Spleen (tissue), 11 donors: ENCODE data around the gene HSPB6. TPM values are rescaled to one million over a fixed set of nuclear protein-coding genes. Genes with fewer than 3 reads are reported as not detected.
"Not testable (repeated sequence)": the region's sequence is repeated elsewhere in the genome, so short reads cannot be mapped to it uniquely, and the experiment has no call there.

Experiments used
- DNase-seq: peaks from one replicate; pipeline ENCODE4 v3.0.0-alpha.2; 2020
- H3K27ac ChIP-seq, 8 donors: fragments of 200-600 bp; sonication (generic) in 7 of 8; 1 replicate in 4 of 8; 2 replicates in 4 of 8; pipeline versions ENCODE4 v1.5.0 to v1.8.0; 2016 to 2021; ENCODE audit warnings: inconsistent platforms in 4 of 8, mild to moderate bottlenecking in 4 of 8, moderate library complexity in 1 of 8
- H3K27me3 ChIP-seq, 7 donors: fragments of 200-600 bp; sonication (generic) in 6 of 7; replicated peaks in 1 of 7; 1 replicate in 4 of 7; 2 replicates in 3 of 7; pipeline versions ENCODE4 v1.5.0 to v1.8.0; 2016 to 2021; ENCODE audit warnings: inconsistent platforms in 3 of 7, mild to moderate bottlenecking in 1 of 7
- H3K36me3 ChIP-seq, 6 donors: fragments of 200-600 bp; sonication (generic) in 5 of 6; 1 replicate in 4 of 6; 2 replicates in 2 of 6; pipeline versions ENCODE4 v1.5.0 to v1.8.0; 2016 to 2021; ENCODE audit warnings: inconsistent platforms in 2 of 6
- H3K4me1 ChIP-seq, 6 donors: fragments of 200-600 bp; sonication (generic) in 5 of 6; 1 replicate in 3 of 6; 2 replicates in 3 of 6; pipeline versions ENCODE4 v1.5.0 to v1.8.0; 2016 to 2021; ENCODE audit warnings: inconsistent platforms in 3 of 6
- H3K4me3 ChIP-seq, 8 donors: fragments of 200-600 bp; sonication (generic) in 7 of 8; 1 replicate in 4 of 8; 2 replicates in 4 of 8; pipeline versions ENCODE4 v1.5.0 to v1.8.0; 2016 to 2021; ENCODE audit warnings: inconsistent platforms in 4 of 8, mild to moderate bottlenecking in 4 of 8, moderate library complexity in 2 of 8
- H3K9me3 ChIP-seq, 8 donors: fragments of 200-600 bp; sonication (generic) in 7 of 8; 1 replicate in 4 of 8; 2 replicates in 4 of 8; pipeline versions ENCODE4 v1.5.0 to v1.8.0; 2016 to 2021; ENCODE audit warnings: inconsistent platforms in 4 of 8
- CTCF ChIP-seq, 11 experiments: fragments of 200-600 bp in 7 of 11; fragments of 450-650 bp in 4 of 11; sonication (generic) in 4 of 11; IDR thresholded peaks in 8 of 11; conservative IDR thresholded peaks in 3 of 11; 1 replicate in 7 of 11; 2 replicates in 4 of 11; pipeline versions ENCODE4 v1.4.0 to v1.8.0; 2016 to 2021; ENCODE audit warnings: antibody characterized with exemption in 11 of 11, inconsistent platforms in 4 of 11, mild to moderate bottlenecking in 1 of 11
- POLR2A ChIP-seq, 3 donors: fragments of 450-650 bp; IDR thresholded peaks; one replicate each; pipeline ENCODE4 v1.5.1; 2017; ENCODE audit warnings: antibody characterized with exemption in 3 of 3, mild to moderate bottlenecking in 1 of 3
- POLR2AphosphoS5 ChIP-seq, 3 donors: sonication (generic); formaldehyde crosslinking; IDR thresholded peaks; one replicate each; pipeline ENCODE4 v1.5.1; 2017; ENCODE audit warnings: antibody characterized with exemption in 3 of 3
- whole genome bisulfite sequencing, 5 donors: extraction: QIAGEN DNeasy Blood & Tissue Kit in 3 of 5; methylation state at CpG; one replicate each; pipeline versions ENCODE4 v1.1.5 to v1.1.7; 2013 to 2018; 5-methylcytosine and 5-hydroxymethylcytosine counted together
- intact Hi-C: fragments of 100-400 bp; cut with DNase I; formaldehyde crosslinking; loops from one replicate; pipeline ENCODE4 v1.15.0; 2023; ENCODE audit warnings: low total_unique reads
- polyA plus RNA-seq, 3 donors: library from polyadenylated mRNA; stranded (reverse); fragments of 200-250 nt; gene quantifications; one replicate each; pipeline ENCODE4 v1.2.1, GENCODE V29; 2013
- total RNA-seq, 7 donors: library from RNA; depleted of rRNA in 3 of 7; stranded (reverse); fragments of >200 nt in 3 of 7; fragmentation: NEBNext Ultra II Directional in 4 of 7; extraction: Animal tissue kit (Norgen Biotek cat#: 25700) in 4 of 7; gene quantifications; one replicate each; pipeline versions ENCODE4 v1.1.0 to v1.2.1, GENCODE V29; 2016 to 2021
- donor health status: healthy with polysubstance abuse.
- donor health status: DM: no; HTN: no; CAD: no; lungs with moderate emphysema.
- donor health status: DM: no; HTN: no; CAD: no.
- donor health status: Bipolar disorder and iron deficiency.
- donor health status: healthy.
- donor health status: DM: no; HTN: no; CAD: no.
- donor health status: DM: yes; HTN: yes; CAD: no.

The HSPB6 gene
- total and polyA plus RNA-seq, 10 donors = 2.1 to 11.0 (median 4.4) TPM

- peak overlapping the region in 7 of 8 donors; percentile 89 to 100 (median 98) for H3K4me3 ChIP-seq
- intact Hi-C loops = no loop called here
Measured at GRCh38 chr19:35774274-35775045, 17.6 kb upstream of the HSPB6 start.

GRCh38 chr19:35773020-35773806, 16.4 kb upstream of the HSPB6 start:
- 59 to 74% (median 65%) methylated on average over 9 of the region's 9 CpGs for WGBS, 5 donors
- Histone ChIP-seq H3K4me3 (no peak overlapping the region), H3K4me1 (peaks cover 4 to 28% (median 19%) of the 10 kb centered on the region in 6 donors), H3K36me3 (peaks cover 0 to 18% (median 0%) of the 10 kb centered on the region in 6 donors), H3K27ac (no peak overlapping the region), H3K9me3 (no peaks in the 10 kb centered on the region), H3K27me3 (no peaks in the 10 kb centered on the region)
- intact Hi-C loops = no loop called here
- TF ChIP-seq POLR2A (IDR thresholded peaks at IDR 0.05) = no peak
- no peak for TF ChIP-seq CTCF (IDR thresholded peaks at IDR 0.05 in 8 of 11, conservative IDR thresholded peaks at IDR 0.05 in 3 of 11)
- no peak for TF ChIP-seq POLR2AphosphoS5 (IDR thresholded peaks at IDR 0.05)
- DNase-seq = no peak

More at GRCh38 chr19:35774274-35775045, 17.6 kb upstream of the HSPB6 start:
- TF ChIP-seq CTCF (IDR thresholded peaks at IDR 0.05 in 8 of 11, conservative IDR thresholded peaks at IDR 0.05 in 3 of 11) (no peak), POLR2AphosphoS5 (IDR thresholded peaks at IDR 0.05) (no peak), POLR2A (IDR thresholded peaks at IDR 0.05) (no peak)
- Histone ChIP-seq H3K27ac (peak overlapping the region in 2 of 8 donors; percentile 78 to 85), H3K9me3 (no peaks in the 10 kb centered on the region), H3K4me1 (peaks cover 4 to 22% (median 18%) of the 10 kb centered on the region in 6 donors), H3K27me3 (no peaks in the 10 kb centered on the region), H3K36me3 (peaks cover 0 to 19% (median 0%) of the 10 kb centered on the region in 6 donors)
- 42 to 61% (median 52%) methylated on average over 16 of the region's 16 CpGs for WGBS, 5 donors
- DNase-seq = no peak

GRCh38 chr19:35772362-35772761, 15.5 kb upstream of the HSPB6 start:
- H3K27ac ChIP-seq, H3K27me3 ChIP-seq, intact Hi-C loops, DNase-seq, H3K9me3 ChIP-seq, H3K4me3 ChIP-seq: not testable (repeated sequence)
- H3K36me3 ChIP-seq = peaks cover 0 to 18% (median 3%) of the 10 kb centered on the region in 6 donors
- H3K4me1 ChIP-seq = peaks cover 4 to 37% (median 22%) of the 10 kb centered on the region in 6 donors
- 92 to 96% (median 94%) methylated on average over 5 of the region's 5 CpGs for WGBS, 5 donors

- Histone ChIP-seq H3K27ac (peak overlapping the region in 3 of 8 donors; percentile 11 to 54 (median 53)), H3K27me3 (no peaks in the 10 kb centered on the region), H3K4me1 (peaks cover 0 to 19% (median 4%) of the 10 kb centered on the region in 6 donors), H3K4me3 (no peak overlapping the region), H3K9me3 (no peaks in the 10 kb centered on the region), H3K36me3 (peaks cover 0 to 61% (median 23%) of the 10 kb centered on the region in 6 donors)
- intact Hi-C loops = no loop called here
- TF ChIP-seq CTCF (IDR thresholded peaks at IDR 0.05 in 8 of 11, conservative IDR thresholded peaks at IDR 0.05 in 3 of 11) (no peak), POLR2AphosphoS5 (IDR thresholded peaks at IDR 0.05) (peak in 1 of 3 donors; percentile 9), POLR2A (IDR thresholded peaks at IDR 0.05) (no peak)
- WGBS, 5 donors = 78 to 89% (median 83%) methylated on average over 10 to 15 of the region's 15 CpGs
- DNase-seq = no peak
Measured at GRCh38 chr19:35768082-35768421, 11.2 kb upstream of the HSPB6 start.
